AG04449 (cell line): ENCODE results near the gene GRAMD2B.

Source experiments
- CTCF ChIA-PET: fragments of 350-600 bp; formaldehyde crosslinking; extraction: SDS; loops from one replicate; lab custom pipeline; 2021; ENCODE audit warnings: antibody characterized with exemption; lab: Yijun Ruan, JAX
- POLR2A ChIA-PET: fragments of 400-600, 350-600 bp; formaldehyde crosslinking; extraction: SDS; loops from one replicate; lab custom pipeline; 2020; ENCODE audit warnings: antibody characterized with exemption, inconsistent platforms; lab: Yijun Ruan, JAX
- DNase-seq: peaks from one replicate; pipeline ENCODE4 v3.0.0-alpha.2; 2010; ENCODE audit warnings: low read depth, low spot score
- H3K4me3 ChIP-seq: 2 replicates; pipeline ENCODE4 v1.5.1; 2011; ENCODE audit warnings: low read depth, mild to moderate bottlenecking, control low read depth, low read length
- CTCF ChIP-seq: IDR thresholded peaks from one replicate; pipeline ENCODE4 v1.5.1; 2011; ENCODE audit warnings: mild to moderate bottlenecking, moderate library complexity, low read length, control low read depth, inconsistent platforms; ENCODE audit not compliant: insufficient read depth; ENCODE audit errors: missing control alignments

Gene GRAMD2B

GRCh38 chr5:126402621-126403555 lies 20.3 kb upstream of the GRAMD2B start:
- ChIA-PET CTCF (interaction anchor here (1.1 kb wide), 2 partner anchors 20 to 136 kb away, joined by 3 to 5 read pairs; no protein-coding TSS in a partner anchor), POLR2A (interaction anchor here (1.3 kb wide), 1 partner anchor 20 kb away, joined by 5 read pairs; the partner anchor contains the start of gene GRAMD2B)
- no peak for DNase-seq
- TF ChIP-seq CTCF = no peak
- no peak overlapping the region for H3K4me3 ChIP-seq

GRCh38 chr5:126403876-126404275 lies 19.3 kb upstream of the GRAMD2B start:
- TF ChIP-seq CTCF = no peak
- no peak for DNase-seq
- no peak overlapping the region for H3K4me3 ChIP-seq
- ChIA-PET POLR2A (interaction anchor here (1.3 kb wide), 1 partner anchor 19 kb away, joined by 5 read pairs; the partner anchor contains the start of gene GRAMD2B), CTCF (interaction anchor here (1.1 to 1.3 kb wide), 2 partner anchors 18 to 135 kb away, joined by 3 to 6 read pairs; no protein-coding TSS in a partner anchor)

- TF ChIP-seq CTCF = no peak
- no peak overlapping the region for H3K4me3 ChIP-seq
- DNase-seq = no peak
- POLR2A ChIA-PET = no interaction called here
- CTCF ChIA-PET = no interaction called here
Observed at GRCh38 chr5:126410623-126411022, 12.6 kb upstream of the GRAMD2B start.

GRCh38 chr5:126413856-126414255 lies 9.4 kb upstream of the GRAMD2B start:
- TF ChIP-seq CTCF = no peak
- ChIA-PET CTCF (interaction anchor here (1.0 to 1.5 kb wide), 3 partner anchors 10 to 60 kb away, joined by 4 to 6 read pairs (median 4); partner anchors contain the start of gene GRAMD2B), POLR2A (no interaction called here)

GRCh38 chr5:126414874-126415502 lies 8.2 kb upstream of the GRAMD2B start:
- DNase-seq = no peak
- ChIA-PET CTCF (interaction anchor here (1.0 to 1.5 kb wide), 3 partner anchors 9 to 61 kb away, joined by 4 to 6 read pairs (median 4); partner anchors contain the start of gene GRAMD2B), POLR2A (no interaction called here)
- no peak for TF ChIP-seq CTCF
- no peak overlapping the region for H3K4me3 ChIP-seq

More at GRCh38 chr5:126413856-126414255, 9.4 kb upstream of the GRAMD2B start:
- no peak for DNase-seq
- no peak overlapping the region for H3K4me3 ChIP-seq
